ENCODE results near the gene TLR3. TPM values are rescaled to one million over a fixed set of nuclear protein-coding genes. Genes with fewer than 3 reads are reported as not detected.
A peak's percentile ranks its signal among the peaks of the same experiment; 100 is the strongest.
"Not testable (repeated sequence)": the region's sequence is repeated elsewhere in the genome, so short reads cannot be mapped to it uniquely, and the experiment has no call there.

TLR3 gene
- 10 to 100 TPM; 11.2 to 17.3 (median 16.7) TPM for polyA plus RNA-seq (ENCODE audit: insufficient read length in 4 of 4)

- DNase-seq (ENCODE audit: low read depth in 4 of 4, low spot score in 3 of 4) = peak in 2 of 4 donors; percentile 38 to 39
Observed at GRCh38 chr4:186068581-186069348, at the start of gene TLR3. TSS of gene TLR3 (plus strand) at chr4:186069156. CDS start at chr4:186076620, 7,464 bp downstream.

DNA sequence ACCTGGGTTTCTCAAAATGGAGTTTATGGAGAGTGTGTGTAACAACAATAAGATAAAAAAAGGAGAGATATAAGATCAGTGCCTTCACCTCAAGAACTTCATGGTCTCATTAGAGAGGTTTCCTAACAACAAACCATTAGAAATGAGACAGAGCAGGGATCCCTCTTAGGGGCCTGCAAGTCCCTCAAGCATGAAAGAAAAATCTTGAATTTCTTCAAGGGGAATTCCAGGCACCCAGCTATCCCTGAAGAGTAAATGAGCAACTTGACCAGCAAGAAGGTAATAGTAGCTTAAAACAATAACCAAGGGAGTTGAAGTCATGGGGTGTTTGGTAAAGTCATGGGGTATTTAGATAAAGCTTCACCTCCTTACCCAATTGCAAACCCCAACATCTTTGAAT lies 49.7 kb upstream of the TLR3 start:
- DNase-seq (ENCODE audit: low read depth in 4 of 4, low spot score in 3 of 4) = no peak

- no peak for DNase-seq (ENCODE audit: low read depth in 4 of 4, low spot score in 3 of 4)
Observed at GRCh38 chr4:186020106-186020792, 48.7 kb upstream of the TLR3 start.

DNA sequence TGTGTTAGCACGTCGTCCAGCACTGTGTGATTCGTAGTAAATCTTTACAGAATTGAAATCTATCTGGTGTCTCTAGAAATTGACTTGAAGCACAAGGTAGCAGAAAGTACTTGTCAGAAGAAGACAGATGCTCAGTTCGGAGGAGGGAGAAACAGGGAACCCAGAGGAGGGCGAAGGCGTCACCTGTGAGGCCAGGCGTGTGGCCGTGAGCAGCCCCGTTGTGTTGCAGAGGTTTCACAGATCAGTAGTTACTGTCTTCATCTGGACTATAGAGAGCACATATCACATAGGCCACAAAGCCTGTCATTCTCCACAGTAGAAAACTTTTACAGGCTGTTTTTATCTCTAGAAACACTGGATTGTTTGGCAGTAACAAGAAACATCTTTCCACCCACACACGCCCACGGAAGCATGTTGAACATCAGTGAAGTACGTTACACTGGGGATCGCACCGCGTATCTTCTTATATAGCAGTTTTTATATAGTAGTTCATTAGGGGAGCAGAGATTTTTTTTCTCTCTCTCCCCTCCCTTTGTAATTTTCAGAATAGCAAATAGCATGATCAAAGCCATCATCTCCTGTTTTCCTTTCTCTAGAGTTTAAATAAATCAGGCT lies 48.1 kb upstream of the TLR3 start:
- DNase-seq (ENCODE audit: low read depth in 4 of 4, low spot score in 3 of 4) = no peak

DNA sequence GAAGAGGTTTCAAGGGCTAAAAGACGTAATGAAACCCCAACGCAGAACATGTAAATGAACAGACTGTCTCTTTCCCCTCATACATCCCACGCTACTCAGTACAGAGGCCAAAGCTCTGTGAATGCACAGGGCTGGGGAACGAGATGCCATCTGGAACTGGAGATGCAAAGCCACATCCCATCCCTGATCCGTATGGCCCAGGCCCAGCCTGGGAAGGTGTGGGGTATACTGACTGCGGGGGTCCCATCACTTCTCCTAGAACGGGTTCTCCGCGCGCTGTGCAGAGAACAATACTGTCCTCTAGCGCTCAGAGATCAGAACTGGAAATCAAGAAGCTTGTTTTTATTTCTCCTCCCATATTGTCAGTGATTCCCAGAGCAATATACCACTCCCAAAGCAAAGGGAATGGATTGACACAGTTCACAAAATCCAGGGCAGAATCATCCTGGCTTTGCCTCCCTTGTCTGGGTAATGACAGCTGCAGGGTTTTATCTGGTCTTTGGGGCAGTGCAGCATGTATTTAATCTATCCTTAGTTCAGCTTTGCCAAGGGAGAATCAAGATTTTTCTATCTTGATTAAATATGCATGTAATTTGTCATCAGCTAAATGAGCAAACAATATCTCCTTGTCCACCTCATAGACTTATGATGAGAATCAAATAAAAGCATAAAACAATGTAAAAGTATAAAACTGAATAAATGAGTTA lies 47.3 kb upstream of the TLR3 start:
- DNase-seq (ENCODE audit: low read depth in 4 of 4, low spot score in 3 of 4) = no peak

- no peak for DNase-seq (ENCODE audit: low read depth in 4 of 4, low spot score in 3 of 4)
Observed at GRCh38 chr4:186023975-186024374, 45.0 kb upstream of the TLR3 start.

- DNase-seq (ENCODE audit: low read depth in 4 of 4, low spot score in 3 of 4) = no peak
Observed at GRCh38 chr4:186024637-186025407, 44.1 kb upstream of the TLR3 start.

DNA sequence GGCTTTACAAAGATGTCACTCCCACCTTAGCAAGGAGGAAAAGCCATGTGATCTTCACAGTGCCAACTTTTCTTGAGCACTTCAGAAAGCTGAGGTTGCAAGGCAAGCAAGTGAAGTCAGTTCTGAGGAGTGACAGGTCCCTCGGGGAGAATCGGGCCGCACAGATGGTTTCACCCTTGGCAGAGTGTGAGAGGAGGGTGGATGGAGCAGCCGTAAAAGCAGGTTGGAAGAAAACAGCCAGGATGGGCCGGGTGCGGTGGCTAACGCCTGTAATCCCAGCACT lies 43.6 kb upstream of the TLR3 start:
- DNase-seq (ENCODE audit: low read depth in 4 of 4, low spot score in 3 of 4) = no peak

DNA sequence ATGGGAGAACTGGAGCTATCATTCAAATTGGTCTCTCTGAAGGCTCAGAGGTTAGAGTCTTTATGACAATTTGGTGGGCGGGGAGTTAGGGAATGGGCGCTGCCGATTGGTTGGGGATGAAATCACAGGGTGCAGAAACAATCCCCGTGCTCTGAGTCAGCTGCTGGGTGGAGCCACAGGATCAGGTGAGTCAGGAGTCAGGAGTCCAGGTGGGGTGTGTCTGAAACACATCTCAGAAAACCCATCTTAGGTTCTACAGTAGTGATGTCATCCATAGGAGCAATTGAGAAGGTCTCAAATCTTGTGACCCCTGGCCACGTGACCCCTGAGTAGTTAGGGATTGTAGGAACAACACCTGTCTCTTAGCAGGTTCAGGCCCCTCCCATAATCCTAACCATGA lies 41.6 kb upstream of the TLR3 start:
- DNase-seq (ENCODE audit: low read depth in 4 of 4, low spot score in 3 of 4) = no peak

- DNase-seq (ENCODE audit: low read depth in 4 of 4, low spot score in 3 of 4) = peak; percentile 55 to 73 (median 58)
Observed at GRCh38 chr4:186029571-186030398, 39.2 kb upstream of the TLR3 start.

DNA sequence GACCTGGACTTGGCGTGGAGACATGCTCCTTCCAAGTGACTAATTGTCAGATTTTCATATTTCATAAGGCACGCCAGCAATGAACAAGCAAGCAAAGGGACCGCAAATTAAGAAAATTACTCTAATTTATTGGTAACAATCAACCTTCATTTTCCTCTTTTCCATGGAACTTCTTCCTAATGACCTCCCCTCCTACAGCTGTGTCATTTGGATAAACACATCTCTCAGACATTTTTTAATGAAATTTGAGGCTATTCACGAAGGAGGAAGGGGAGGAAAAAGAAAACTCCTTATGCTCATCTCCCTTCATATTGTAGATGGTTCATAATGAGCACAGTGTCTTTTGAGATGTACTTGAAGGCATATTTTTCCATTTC lies 38.6 kb upstream of the TLR3 start:
- DNase-seq (ENCODE audit: low read depth in 4 of 4, low spot score in 3 of 4) = no peak

- no peak for DNase-seq (ENCODE audit: low read depth in 4 of 4, low spot score in 3 of 4)
Observed at GRCh38 chr4:186030795-186031194, 38.2 kb upstream of the TLR3 start.

- no peak for DNase-seq (ENCODE audit: low read depth in 4 of 4, low spot score in 3 of 4)
Observed at GRCh38 chr4:186032259-186032658, 36.7 kb upstream of the TLR3 start.

DNA sequence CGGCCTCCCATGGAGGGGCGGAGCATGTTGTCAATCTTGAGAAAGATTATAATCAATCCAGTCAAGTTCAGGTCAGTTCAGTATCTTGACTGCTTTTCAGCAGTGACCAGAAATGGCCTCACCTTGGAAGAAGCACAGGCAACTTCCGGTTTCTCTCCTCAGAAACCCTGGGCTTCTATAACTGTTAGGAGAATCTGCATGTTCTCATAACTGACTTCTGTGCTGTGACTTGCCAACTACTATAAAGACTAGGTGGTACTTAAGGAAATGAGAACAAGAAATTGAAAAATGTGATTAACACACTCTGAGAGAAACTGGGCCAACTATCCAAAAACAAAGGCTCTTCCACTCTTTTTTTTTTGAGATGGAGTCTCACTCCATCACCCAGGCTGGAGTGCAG lies 35.9 kb upstream of the TLR3 start:
- no peak for DNase-seq (ENCODE audit: low read depth in 4 of 4, low spot score in 3 of 4)

- DNase-seq (ENCODE audit: low read depth in 4 of 4, low spot score in 3 of 4) = not testable (repeated sequence)
Observed at GRCh38 chr4:186034613-186035012, 34.3 kb upstream of the TLR3 start.

DNA sequence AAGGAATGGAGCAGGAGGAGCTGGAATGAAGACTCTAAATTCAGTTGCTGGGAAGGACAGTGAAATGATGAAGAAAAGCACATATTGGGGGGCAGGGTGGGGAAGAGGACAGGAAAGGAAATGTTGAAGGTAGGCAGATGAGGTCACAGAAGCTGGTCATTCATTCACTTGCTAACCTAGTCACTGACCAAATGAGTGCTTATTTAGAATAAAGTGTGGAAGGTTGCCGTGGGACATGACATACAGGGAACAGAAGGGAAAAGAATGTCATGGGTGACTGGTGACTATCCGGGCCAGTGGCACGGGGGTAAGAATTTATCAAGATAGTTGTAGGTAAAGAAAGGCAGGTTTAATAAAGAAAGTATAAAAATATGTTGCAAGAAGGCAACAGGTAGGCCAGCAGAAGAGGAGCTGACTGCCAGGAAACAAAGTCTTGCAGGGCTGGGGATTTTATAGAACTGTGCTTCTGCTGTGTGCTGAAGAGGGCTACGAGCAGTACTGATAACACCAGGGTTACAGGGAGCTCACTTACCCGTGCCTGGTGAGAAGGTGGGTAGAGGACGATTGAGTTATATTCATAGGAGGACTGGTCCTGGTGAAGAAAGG lies 31.9 kb upstream of the TLR3 start:
- DNase-seq (ENCODE audit: low read depth in 4 of 4, low spot score in 3 of 4) = no peak

DNA sequence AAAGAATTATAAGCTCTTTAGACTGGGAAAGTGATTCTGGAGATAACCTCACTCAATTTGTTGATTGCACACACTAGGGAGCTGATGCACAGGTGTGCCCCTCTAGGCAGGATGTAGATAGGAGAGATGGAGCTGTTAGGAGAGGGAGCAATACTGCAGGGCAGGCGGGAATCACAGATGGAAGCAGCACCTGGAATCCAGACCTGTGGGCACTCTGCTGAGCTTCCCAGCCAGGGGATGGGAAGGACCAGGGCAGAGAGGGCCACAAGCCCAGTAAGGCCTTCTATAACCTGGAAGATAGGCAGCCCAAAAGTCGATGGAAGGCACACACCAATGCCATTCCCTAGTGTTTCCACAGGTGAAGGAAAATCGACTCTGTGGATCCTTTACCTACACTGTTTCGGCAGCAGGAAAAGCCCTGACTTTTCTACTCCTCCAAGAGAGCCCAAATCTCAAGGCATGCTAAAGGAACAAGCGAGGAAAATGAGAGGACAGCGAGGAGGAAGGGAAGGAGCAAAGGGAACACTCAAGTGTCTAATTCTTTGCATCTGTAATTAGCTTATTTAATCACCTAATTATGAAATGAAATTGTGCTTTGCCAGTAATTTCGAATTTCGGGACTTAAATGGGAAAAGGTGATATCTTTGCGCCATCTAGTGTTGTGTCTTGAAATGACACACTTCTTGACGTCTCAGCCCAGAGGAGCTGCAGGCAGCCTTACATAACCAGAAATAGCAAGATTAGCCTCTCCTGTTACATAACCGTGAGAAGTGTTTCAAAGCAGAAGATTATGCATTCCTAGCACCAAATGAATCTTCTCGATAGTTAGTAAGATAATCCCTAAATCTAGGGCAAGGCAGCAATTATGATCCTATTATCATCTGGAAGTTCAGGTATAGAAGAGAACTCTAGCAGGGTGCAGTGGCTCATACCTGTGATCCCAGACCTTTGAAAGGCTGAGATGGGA lies 31.0 kb upstream of the TLR3 start:
- DNase-seq (ENCODE audit: low read depth in 4 of 4, low spot score in 3 of 4) = peak; percentile 73 to 78 (median 76)

GRCh38 chr4:186039697-186040096 lies 29.3 kb upstream of the TLR3 start:
- no peak for DNase-seq (ENCODE audit: low read depth in 4 of 4, low spot score in 3 of 4)
